Neutrophil (primary cell): ENCODE data around the gene AHRR.
A peak's percentile ranks its signal among the peaks of the same experiment; 100 is the strongest.

Experiments used
- H3K27ac ChIP-seq: fragments of 200-600 bp; sonication (generic); 2 replicates; pipeline ENCODE4 v1.5.1; 2016; ENCODE audit warnings: mild to moderate bottlenecking, moderate library complexity
- H3K27me3 ChIP-seq: fragments of 200-600 bp; sonication (generic); 2 replicates; pipeline ENCODE4 v1.6.0; 2016; ENCODE audit warnings: mild to moderate bottlenecking
- H3K36me3 ChIP-seq: fragments of 200-600 bp; sonication (generic); 2 replicates; pipeline ENCODE4 v1.5.1; 2017
- H3K4me1 ChIP-seq, 2 experiments: fragments of 200-600 bp in 1 of 2; sonication (generic) in 1 of 2; 1 replicate in 1 of 2; 2 replicates in 1 of 2; pipeline versions ENCODE4 v1.5.1 to v1.6.1; 2013 to 2016; ENCODE audit warnings: low read depth in 1 of 2, low read length in 1 of 2, mild to moderate bottlenecking in 1 of 2, moderate library complexity in 1 of 2; ENCODE audit not compliant: control insufficient read depth in 1 of 2, insufficient read depth in 1 of 2
- H3K4me3 ChIP-seq, 2 experiments: fragments of 200-600 bp in 1 of 2; sonication (generic) in 1 of 2; 1 replicate in 1 of 2; 2 replicates in 1 of 2; pipeline ENCODE4 v1.5.1; 2013 to 2016; ENCODE audit warnings: low read depth in 1 of 2, low read length in 1 of 2, mild to moderate bottlenecking in 1 of 2, moderate library complexity in 1 of 2
- H3K9me3 ChIP-seq: fragments of 200-600 bp; sonication (generic); 2 replicates; pipeline ENCODE4 v1.5.1; 2016
- CTCF ChIP-seq: fragments of 200-600 bp; sonication (generic); IDR thresholded peaks from 2 replicates; pipeline ENCODE4 v1.5.1; 2016; ENCODE audit warnings: antibody characterized with exemption

Gene AHRR

GRCh38 chr5:321726-322251 is 275 bp downstream of the AHRR start:
- TF ChIP-seq CTCF = no peak
- peak overlapping the region in 1 of 2 experiments; percentile 30 for H3K4me3 ChIP-seq
- H3K36me3 ChIP-seq = peaks cover 4% of the 10 kb centered on the region
- H3K27ac ChIP-seq = no peak overlapping the region
- H3K9me3 ChIP-seq = no peaks in the 10 kb centered on the region
- peaks cover 5 to 20% of the 10 kb centered on the region in 2 experiments for H3K4me1 ChIP-seq
- H3K27me3 ChIP-seq = peaks cover 86% of the 10 kb centered on the region

- Histone ChIP-seq H3K9me3 (no peaks in the 10 kb centered on the region), H3K27me3 (peaks cover 92% of the 10 kb centered on the region), H3K4me1 (peaks cover 5 to 20% of the 10 kb centered on the region in 2 experiments), H3K36me3 (no peaks in the 10 kb centered on the region), H3K27ac (no peak overlapping the region), H3K4me3 (peak overlapping the region in 1 of 2 experiments; percentile 30)
- TF ChIP-seq CTCF = no peak
Measured at GRCh38 chr5:322281-322941, 897 bp downstream of the AHRR start.

GRCh38 chr5:322942-323879 is 1.7 kb downstream of the AHRR start:
- TF ChIP-seq CTCF = no peak
- H3K27ac ChIP-seq = no peak overlapping the region
- peaks cover 5 to 20% of the 10 kb centered on the region in 2 experiments for H3K4me1 ChIP-seq
- H3K9me3 ChIP-seq = no peaks in the 10 kb centered on the region
- H3K27me3 ChIP-seq = peaks cover 92% of the 10 kb centered on the region
- H3K36me3 ChIP-seq = no peaks in the 10 kb centered on the region
- H3K4me3 ChIP-seq = peak overlapping the region in 1 of 2 experiments; percentile 30

GRCh38 chr5:324736-325612 is 3.5 kb downstream of the AHRR start:
- H3K27me3 ChIP-seq = peaks cover 86% of the 10 kb centered on the region
- peaks cover 5 to 20% of the 10 kb centered on the region in 2 experiments for H3K4me1 ChIP-seq
- H3K9me3 ChIP-seq = no peaks in the 10 kb centered on the region
- H3K36me3 ChIP-seq = no peaks in the 10 kb centered on the region
- no peak overlapping the region for H3K27ac ChIP-seq
- H3K4me3 ChIP-seq = no peak overlapping the region
- TF ChIP-seq CTCF = no peak

- H3K4me3 ChIP-seq = no peak overlapping the region
- no peak for TF ChIP-seq CTCF
- H3K4me1 ChIP-seq = peaks cover 5 to 17% of the 10 kb centered on the region in 2 experiments
- H3K9me3 ChIP-seq = no peaks in the 10 kb centered on the region
- H3K27ac ChIP-seq = no peak overlapping the region
- peaks cover 75% of the 10 kb centered on the region for H3K27me3 ChIP-seq
- no peaks in the 10 kb centered on the region for H3K36me3 ChIP-seq
Measured at GRCh38 chr5:326109-326508, 4.6 kb downstream of the AHRR start.
